ACHN (cell line): ENCODE measurements around the gene MEGF11.
"Not testable (repeated sequence)": the region's sequence is repeated elsewhere in the genome, so short reads cannot be mapped to it uniquely, and the experiment has no call there.

Source experiments
- DNase-seq: peaks from one replicate; pipeline ENCODE4 v3.0.0-alpha.2; 2015
- in situ Hi-C: cut with HindIII; loops from 2 replicates; pipeline ENCODE4 v1.10.0; 2017; ENCODE audit warnings: low sequenced_read_pairs, low pct_ligation_motif_present, low pct_unique_long_range_greater_than_20kb

MEGF11 gene

GRCh38 chr15:66016199-66016598, 237.4 kb downstream of the MEGF11 start:
- in situ Hi-C loops, result no loop called here
- no peak for DNase-seq

GRCh38 chr15:66014635-66015182, 238.8 kb downstream of the MEGF11 start:
- no peak for DNase-seq
- in situ Hi-C loops, result no loop called here

DNA sequence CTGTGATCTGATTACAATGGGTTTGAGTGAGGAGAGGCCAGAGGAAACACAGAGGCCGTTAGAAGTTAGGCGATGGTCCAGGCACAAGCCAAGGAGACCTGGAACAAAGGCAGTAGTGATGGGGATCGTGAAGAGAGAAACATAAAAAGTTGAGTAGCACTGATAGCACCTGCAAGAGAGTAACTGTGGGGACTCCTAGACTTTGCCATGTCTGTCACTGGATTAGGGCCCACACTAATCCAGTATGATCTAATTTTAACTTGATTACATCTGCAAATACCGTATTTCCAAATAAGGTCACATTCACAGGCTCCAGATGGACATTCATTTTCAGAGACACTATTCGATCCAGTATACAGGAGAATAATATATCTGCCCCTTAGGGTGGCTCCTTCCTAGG, 239.5 kb downstream of the MEGF11 start:
- in situ Hi-C loops, result no loop called here
- DNase-seq, result no peak

DNA sequence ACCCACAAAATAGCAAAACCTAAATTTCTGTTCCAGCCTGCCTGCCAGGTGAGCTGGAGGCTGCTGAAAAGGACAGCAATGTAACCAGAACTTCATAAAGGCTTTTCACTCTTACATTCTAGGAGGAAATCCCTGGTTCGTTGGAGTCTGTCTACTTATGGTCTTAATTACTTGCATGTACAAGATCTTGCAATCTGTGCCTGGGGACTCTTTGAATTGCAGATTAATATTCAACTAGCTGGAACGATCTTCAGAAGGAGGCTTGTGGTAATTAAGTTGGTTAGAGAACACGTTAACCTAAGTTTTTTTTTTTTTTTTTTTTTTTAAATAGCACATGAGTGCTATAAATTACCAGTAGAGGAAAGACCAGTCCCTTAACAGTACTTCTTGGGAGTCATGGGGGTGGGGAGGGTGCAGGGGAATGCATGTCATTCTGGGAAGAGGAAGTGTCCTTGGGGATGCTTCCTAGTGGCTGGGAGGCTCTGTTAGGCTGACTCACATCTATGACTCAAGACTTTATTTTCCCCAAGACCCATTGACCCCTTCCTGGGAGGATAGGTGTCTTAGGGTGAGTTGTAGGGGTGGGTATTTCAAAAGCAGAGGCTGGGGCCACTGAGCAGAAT, 244.5 kb downstream of the MEGF11 start:
- in situ Hi-C loops, result no loop called here
- DNase-seq, result peak; percentile 71

GRCh38 chr15:66007663-66008262, 245.8 kb downstream of the MEGF11 start:
- in situ Hi-C loops, result no loop called here
- DNase-seq, result no peak

DNA sequence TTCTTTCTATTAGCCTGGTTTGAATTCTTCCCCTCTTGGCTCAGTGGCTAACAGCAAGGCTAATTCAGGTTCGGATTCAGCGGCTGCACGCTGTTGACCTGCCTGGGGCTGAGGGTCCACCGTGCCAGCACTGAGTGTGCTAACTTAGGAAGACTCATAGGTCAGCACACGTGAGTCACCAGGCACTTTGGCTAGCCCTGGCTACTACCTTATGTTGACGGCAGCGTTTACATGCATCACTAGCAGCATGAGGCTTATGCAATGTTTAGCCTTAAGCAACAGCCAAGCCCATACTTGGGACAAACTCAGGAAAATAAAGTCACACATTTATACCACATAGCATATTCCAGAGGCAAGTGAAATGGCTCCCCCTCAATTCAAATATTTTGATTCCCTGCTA, 246.6 kb downstream of the MEGF11 start:
- in situ Hi-C loops, result no loop called here
- DNase-seq, result peak; percentile 65

DNA sequence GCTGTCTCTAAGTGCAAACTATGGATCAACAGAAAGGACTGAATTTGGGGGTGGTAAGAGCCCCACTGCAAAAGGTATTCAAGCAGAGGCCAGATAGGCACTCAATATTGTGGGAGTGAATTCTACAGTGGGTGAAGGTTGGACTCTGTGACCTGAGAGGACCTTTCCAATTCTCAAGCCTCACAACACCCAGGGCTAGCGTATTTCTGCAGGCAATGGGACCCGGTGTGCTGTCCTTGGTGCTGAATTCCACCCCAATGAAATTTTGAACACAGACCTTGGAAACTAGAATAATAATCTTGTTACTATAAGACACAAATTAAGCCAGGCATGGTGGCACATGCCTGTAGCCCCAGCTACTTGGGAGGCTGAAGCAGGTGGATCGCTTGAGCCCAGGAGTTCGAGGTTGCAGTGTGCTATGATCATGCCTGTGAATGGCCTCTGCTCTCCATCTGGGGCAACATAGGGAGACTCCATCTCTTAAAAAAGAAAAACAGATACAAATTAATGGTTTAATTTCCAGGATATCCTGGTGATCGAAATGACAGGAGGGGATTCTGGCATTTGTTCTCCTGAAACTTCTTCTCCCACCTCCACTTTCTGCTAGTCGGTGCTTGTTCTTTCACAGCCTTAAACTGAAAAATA, 248.8 kb downstream of the MEGF11 start:
- in situ Hi-C loops, result no loop called here
- peak; percentile 43 for DNase-seq

GRCh38 chr15:66003129-66003528, 250.4 kb downstream of the MEGF11 start:
- DNase-seq, in situ Hi-C loops: not testable (repeated sequence)

DNA sequence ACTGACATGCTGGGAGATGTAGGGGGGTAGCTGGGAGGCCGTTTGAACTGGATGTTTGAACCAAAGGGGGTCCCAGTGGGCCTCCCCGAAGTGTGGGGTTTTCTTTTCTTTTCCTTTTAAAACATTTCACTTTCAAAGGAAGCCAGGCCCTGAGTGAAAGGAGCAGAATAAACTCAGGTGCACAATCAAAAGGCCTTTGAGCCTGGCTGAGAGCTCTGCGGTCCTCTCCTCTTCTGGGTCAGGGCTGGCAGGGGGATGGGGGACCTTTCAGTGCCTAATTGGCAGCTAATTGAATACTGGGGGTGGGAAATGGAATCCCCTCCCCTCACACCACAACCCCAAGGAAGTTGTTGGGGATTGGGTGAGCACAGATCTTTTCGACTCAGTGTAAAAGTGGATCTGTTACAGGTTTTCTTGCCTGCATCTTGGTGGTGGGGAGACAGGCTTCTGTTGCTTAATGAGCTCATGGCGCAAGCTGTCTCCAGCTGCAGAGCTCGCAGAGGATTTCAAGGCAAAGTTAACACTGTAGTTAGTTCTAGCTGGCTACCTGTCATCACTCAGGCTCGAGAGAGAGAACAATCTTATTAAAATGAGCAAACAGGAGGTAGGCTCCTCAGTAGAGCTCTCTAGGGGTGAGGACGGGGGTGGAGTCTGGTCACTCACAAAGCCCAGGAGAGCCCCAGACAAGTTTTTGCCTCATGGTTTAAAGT, 251.7 kb downstream of the MEGF11 start:
- in situ Hi-C loops, result no loop called here
- DNase-seq, result no peak

GRCh38 chr15:66001042-66001441, 252.5 kb downstream of the MEGF11 start:
- DNase-seq, result no peak
- in situ Hi-C loops, result no loop called here

- in situ Hi-C loops, result no loop called here
- DNase-seq, result no peak
Observed at GRCh38 chr15:65998486-65998885, 255.1 kb downstream of the MEGF11 start.

DNA sequence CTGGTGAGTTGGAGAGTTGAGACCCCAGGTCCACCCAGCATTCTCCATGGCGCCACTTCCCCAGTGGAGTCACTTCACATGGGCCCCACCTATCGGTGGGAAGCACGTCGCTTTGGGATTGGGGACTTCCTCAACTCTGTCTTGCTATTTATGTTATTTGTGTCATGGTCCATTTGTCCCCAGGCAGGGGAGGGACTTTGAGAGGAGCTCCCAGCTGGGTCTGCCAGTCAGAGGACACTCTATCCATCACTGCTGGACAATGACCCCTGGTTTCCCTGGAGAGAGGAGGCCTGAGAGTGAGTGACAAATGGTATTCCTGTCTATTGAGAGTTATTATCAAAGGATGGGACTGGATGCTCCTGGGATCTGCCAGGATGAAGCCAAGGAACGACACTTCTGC, 256.6 kb downstream of the MEGF11 start:
- DNase-seq, result no peak
- in situ Hi-C loops, result no loop called here

GRCh38 chr15:65994832-65995231, 258.7 kb downstream of the MEGF11 start:
- in situ Hi-C loops, result no loop called here
- no peak for DNase-seq

DNA sequence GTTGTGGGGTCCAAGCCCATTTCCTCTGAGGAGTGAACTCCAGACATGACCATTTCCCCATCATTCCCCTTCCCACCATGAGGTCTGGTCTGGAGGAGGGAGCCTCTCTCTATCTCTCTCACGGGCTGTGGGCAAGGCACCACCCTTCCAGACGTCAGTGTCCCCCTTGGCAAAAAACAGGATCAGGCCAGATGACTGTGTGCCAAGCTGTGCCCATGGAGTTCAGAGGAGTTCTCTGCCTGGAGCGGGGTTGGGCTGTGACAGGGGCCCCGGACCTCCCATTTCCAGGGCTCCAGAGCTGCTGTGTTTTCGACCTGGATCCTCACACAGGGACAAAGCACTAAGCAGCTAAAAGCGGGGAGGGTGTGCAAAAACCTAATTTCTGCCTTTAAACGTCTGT, 259.8 kb downstream of the MEGF11 start:
- in situ Hi-C loops, result no loop called here
- no peak for DNase-seq

GRCh38 chr15:65993236-65993635, 260.3 kb downstream of the MEGF11 start:
- in situ Hi-C loops, result no loop called here
- DNase-seq, result no peak

- no peak for DNase-seq
- in situ Hi-C loops, result no loop called here
Observed at GRCh38 chr15:65991721-65992483, 261.6 kb downstream of the MEGF11 start.

DNA sequence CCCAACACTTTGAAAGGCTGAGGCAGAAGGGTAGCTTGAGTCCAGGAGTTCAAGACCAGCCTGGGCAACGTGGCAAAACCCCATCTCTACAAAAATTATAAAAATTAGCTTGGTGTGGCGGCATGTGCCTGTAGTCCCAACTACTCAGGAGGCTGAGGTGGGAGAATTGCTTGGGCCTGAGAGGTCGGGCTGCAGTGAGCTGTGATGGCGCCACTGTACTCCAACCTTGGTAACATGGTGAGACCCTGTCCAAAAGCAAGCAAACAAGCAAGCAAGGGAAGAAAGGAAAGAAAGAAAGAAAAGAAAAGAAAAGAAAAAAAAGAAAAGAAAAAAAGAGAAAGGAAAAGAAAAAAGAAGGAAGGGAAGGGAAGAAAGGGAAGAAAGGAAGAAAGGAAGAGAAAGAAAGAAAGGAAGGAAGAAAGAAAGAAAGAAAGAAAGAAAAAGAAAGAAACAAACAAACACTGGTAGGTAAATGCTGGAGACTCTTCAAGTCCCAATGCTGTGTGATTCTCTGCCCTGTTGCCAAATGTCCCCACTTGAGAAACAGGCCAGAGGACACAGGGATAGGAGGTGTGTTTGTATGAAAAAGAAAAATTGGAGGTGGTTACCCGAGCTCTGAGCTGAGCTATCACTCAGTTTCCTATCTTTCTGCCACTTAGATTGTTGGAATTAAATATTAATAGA, 263.1 kb downstream of the MEGF11 start:
- no peak for DNase-seq
- in situ Hi-C loops, result no loop called here

DNA sequence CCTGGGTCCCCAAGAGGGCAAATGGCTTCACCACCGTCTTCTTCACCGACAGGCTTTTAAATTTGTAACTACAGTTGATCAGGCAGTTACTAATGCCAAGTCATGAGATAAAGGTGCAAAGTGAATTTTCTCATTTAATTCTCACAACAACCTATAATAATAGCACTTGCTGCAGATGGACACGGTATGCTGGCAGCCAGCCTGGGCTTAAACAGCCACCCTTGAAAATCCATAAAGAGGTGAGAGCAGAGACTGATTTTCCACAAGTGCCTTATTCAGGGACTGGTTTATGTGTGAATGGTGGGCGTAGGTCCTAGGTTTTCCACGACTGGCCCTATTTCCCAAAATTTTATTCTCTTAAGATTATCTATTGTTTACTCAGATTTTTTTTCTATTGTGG, 266.4 kb downstream of the MEGF11 start:
- no peak for DNase-seq
- in situ Hi-C loops, result no loop called here
